ENCODE results near the gene PRIM2.
"Not testable (repeated sequence)": the region's sequence is repeated elsewhere in the genome, so short reads cannot be mapped to it uniquely, and the experiment has no call there.

PRIM2 gene

GRCh38 chr6:57445790-57446468 is 128.5 kb downstream of the PRIM2 start:
- DNase-seq (ENCODE audit: low spot score): not testable (repeated sequence)

GRCh38 chr6:57449496-57450066 is 132.2 kb downstream of the PRIM2 start:
- not testable (repeated sequence) for DNase-seq (ENCODE audit: low spot score)

GRCh38 chr6:57459781-57460180 is 142.4 kb downstream of the PRIM2 start:
- not testable (repeated sequence) for DNase-seq (ENCODE audit: low spot score)

GRCh38 chr6:57461022-57461421 is 143.6 kb downstream of the PRIM2 start:
- not testable (repeated sequence) for DNase-seq (ENCODE audit: low spot score)

- not testable (repeated sequence) for DNase-seq (ENCODE audit: low spot score)
Observed at GRCh38 chr6:57463809-57464208, 146.4 kb downstream of the PRIM2 start.

- not testable (repeated sequence) for DNase-seq (ENCODE audit: low spot score)
Observed at GRCh38 chr6:57465968-57466367, 148.5 kb downstream of the PRIM2 start.

- DNase-seq (ENCODE audit: low spot score): no peak
Observed at GRCh38 chr6:57469072-57469471, 151.6 kb downstream of the PRIM2 start.

GRCh38 chr6:57470148-57470547 is 152.7 kb downstream of the PRIM2 start:
- DNase-seq (ENCODE audit: low spot score): not testable (repeated sequence)

- DNase-seq (ENCODE audit: low spot score): not testable (repeated sequence)
Observed at GRCh38 chr6:57471314-57471864, 154.0 kb downstream of the PRIM2 start.

- not testable (repeated sequence) for DNase-seq (ENCODE audit: low spot score)
Observed at GRCh38 chr6:57472861-57473362, 155.5 kb downstream of the PRIM2 start.

- not testable (repeated sequence) for DNase-seq (ENCODE audit: low spot score)
Observed at GRCh38 chr6:57474862-57475475, 157.5 kb downstream of the PRIM2 start.

GRCh38 chr6:57475656-57476055 is 158.2 kb downstream of the PRIM2 start:
- DNase-seq (ENCODE audit: low spot score): not testable (repeated sequence)

- DNase-seq (ENCODE audit: low spot score): not testable (repeated sequence)
Observed at GRCh38 chr6:57480194-57480593, 162.8 kb downstream of the PRIM2 start.

- not testable (repeated sequence) for DNase-seq (ENCODE audit: low spot score)
Observed at GRCh38 chr6:57481121-57481520, 163.7 kb downstream of the PRIM2 start.

GRCh38 chr6:57482471-57482870 is 165.0 kb downstream of the PRIM2 start:
- not testable (repeated sequence) for DNase-seq (ENCODE audit: low spot score)

GRCh38 chr6:57486494-57487081 is 169.2 kb downstream of the PRIM2 start:
- DNase-seq (ENCODE audit: low spot score): not testable (repeated sequence)

- DNase-seq (ENCODE audit: low spot score): not testable (repeated sequence)
Observed at GRCh38 chr6:57488551-57488950, 171.1 kb downstream of the PRIM2 start.

GRCh38 chr6:57489887-57490286 is 172.5 kb downstream of the PRIM2 start:
- not testable (repeated sequence) for DNase-seq (ENCODE audit: low spot score)

GRCh38 chr6:57491795-57492194 is 174.4 kb downstream of the PRIM2 start:
- not testable (repeated sequence) for DNase-seq (ENCODE audit: low spot score)

GRCh38 chr6:57496251-57496650 is 178.8 kb downstream of the PRIM2 start:
- DNase-seq (ENCODE audit: low spot score): not testable (repeated sequence)

GRCh38 chr6:57500368-57501021 is 183.1 kb downstream of the PRIM2 start:
- not testable (repeated sequence) for DNase-seq (ENCODE audit: low spot score)

GRCh38 chr6:57502387-57502786 is 185.0 kb downstream of the PRIM2 start:
- DNase-seq (ENCODE audit: low spot score): not testable (repeated sequence)

Measured in CD4-positive, alpha-beta T cell treated with Interleukin-6 at 100 ng/mL for 8 hours (primary cell).